Astrocyte of the cerebellum (primary cell): ENCODE measurements around the gene SPDYE6.
"Not testable (repeated sequence)": the region's sequence is repeated elsewhere in the genome, so short reads cannot be mapped to it uniquely, and the experiment has no call there.

Source experiments
- DNase-seq: peaks from one replicate; pipeline ENCODE4 v3.0.0-alpha.2; 2011; ENCODE audit warnings: low read depth
- H3K4me3 ChIP-seq: 2 replicates; pipeline ENCODE4 v1.5.1; 2011; ENCODE audit warnings: mild to moderate bottlenecking, low read depth, low read length, moderate library complexity
- CTCF ChIP-seq: IDR thresholded peaks from 2 replicates; pipeline ENCODE4 v1.5.1; 2012; ENCODE audit warnings: low read length, low read depth, moderate library complexity, mild to moderate bottlenecking; ENCODE audit errors: missing control alignments
- in situ Hi-C: cut with HindIII; loops from 2 replicates; pipeline ENCODE4 v1.10.0; 2017; ENCODE audit warnings: low sequenced_read_pairs

The SPDYE6 gene

GRCh38 chr7:102356344-102356743 lies at the start of gene SPDYE6:
Gene SPDYE6 (minus strand): TSS chr7:102356444. CDS start chr7:102356023, 421 bp downstream.
- H3K4me3 ChIP-seq, DNase-seq, in situ Hi-C loops: not testable (repeated sequence)

- in situ Hi-C loops, DNase-seq, H3K4me3 ChIP-seq: not testable (repeated sequence)
Observed at GRCh38 chr7:102404862-102405188, 48.6 kb upstream of the SPDYE6 start.

- H3K4me3 ChIP-seq, result no peak overlapping the region
- DNase-seq, result peak; percentile 13
- TF ChIP-seq CTCF, result peak; percentile 72
- in situ Hi-C loops, result no loop called here
Observed at GRCh38 chr7:102404005-102404861, 48.0 kb upstream of the SPDYE6 start.

- in situ Hi-C loops, result no loop called here
- TF ChIP-seq CTCF, result no peak
- no peak overlapping the region for H3K4me3 ChIP-seq
- no peak for DNase-seq
Observed at GRCh38 chr7:102403563-102403962, 47.3 kb upstream of the SPDYE6 start.

- no peak for DNase-seq
- H3K4me3 ChIP-seq, result no peak overlapping the region
- in situ Hi-C loops, result no loop called here
- no peak for TF ChIP-seq CTCF
Observed at GRCh38 chr7:102400360-102400759, 44.1 kb upstream of the SPDYE6 start.

GRCh38 chr7:102398543-102398942 lies 42.3 kb upstream of the SPDYE6 start:
- no peak for TF ChIP-seq CTCF
- in situ Hi-C loops, result no loop called here

GRCh38 chr7:102396710-102397019 lies 40.4 kb upstream of the SPDYE6 start:
- in situ Hi-C loops, result no loop called here
- peak overlapping the region; percentile 98 for H3K4me3 ChIP-seq
- DNase-seq, result no peak
- no peak for TF ChIP-seq CTCF

More at GRCh38 chr7:102398543-102398942, 42.3 kb upstream of the SPDYE6 start:
- no peak for DNase-seq
- no peak overlapping the region for H3K4me3 ChIP-seq
